ENCODE results near the gene ELN. TPM values are rescaled to one million over a fixed set of nuclear protein-coding genes. Genes with fewer than 3 reads are reported as not detected.
"Not testable (repeated sequence)": the region's sequence is repeated elsewhere in the genome, so short reads cannot be mapped to it uniquely, and the experiment has no call there.

ELN gene
- total RNA-seq (2014; rRNA removed; shearing (Covaris generic)): not detected in 2 replicates

GRCh38 chr7:74027683-74028320 is at the start of gene ELN:
Gene ELN (plus strand): TSS chr7:74028173. CDS start chr7:74028188, 15 bp downstream.
- no peak for DNase-seq (ENCODE audit: low spot score)

- DNase-seq (ENCODE audit: low spot score): peak; percentile 93
Measured at GRCh38 chr7:73978661-73979563, 49.1 kb upstream of the ELN start.

- DNase-seq (ENCODE audit: low spot score): not testable (repeated sequence)
Measured at GRCh38 chr7:73979656-73980055, 48.3 kb upstream of the ELN start.

- no peak for DNase-seq (ENCODE audit: low spot score)
Measured at GRCh38 chr7:73980206-73980605, 47.8 kb upstream of the ELN start.

- DNase-seq (ENCODE audit: low spot score): no peak
Measured at GRCh38 chr7:73981933-73982332, 46.0 kb upstream of the ELN start.

GRCh38 chr7:73983437-73984164 is 44.4 kb upstream of the ELN start:
- no peak for DNase-seq (ENCODE audit: low spot score)

GRCh38 chr7:73984481-73985205 is 43.3 kb upstream of the ELN start:
- DNase-seq (ENCODE audit: low spot score): no peak

- DNase-seq (ENCODE audit: low spot score): no peak
Measured at GRCh38 chr7:73985737-73986141, 42.2 kb upstream of the ELN start.

GRCh38 chr7:73986158-73986631 is 41.8 kb upstream of the ELN start:
- DNase-seq (ENCODE audit: low spot score): no peak

GRCh38 chr7:73987298-73987697 is 40.7 kb upstream of the ELN start:
- DNase-seq (ENCODE audit: low spot score): no peak

GRCh38 chr7:73988197-73988596 is 39.8 kb upstream of the ELN start:
- DNase-seq (ENCODE audit: low spot score): peak; percentile 41

GRCh38 chr7:73991522-73992100 is 36.4 kb upstream of the ELN start:
- DNase-seq (ENCODE audit: low spot score): no peak

- peak; percentile 54 for DNase-seq (ENCODE audit: low spot score)
Measured at GRCh38 chr7:73992101-73992562, 35.8 kb upstream of the ELN start.

- no peak for DNase-seq (ENCODE audit: low spot score)
Measured at GRCh38 chr7:73994023-73994422, 34.0 kb upstream of the ELN start.

GRCh38 chr7:73994761-73995160 is 33.2 kb upstream of the ELN start:
- DNase-seq (ENCODE audit: low spot score): no peak

GRCh38 chr7:73995330-73995729 is 32.6 kb upstream of the ELN start:
- no peak for DNase-seq (ENCODE audit: low spot score)

- DNase-seq (ENCODE audit: low spot score): no peak
Measured at GRCh38 chr7:73995821-73996511, 32.0 kb upstream of the ELN start.

GRCh38 chr7:73997056-73997455 is 30.9 kb upstream of the ELN start:
- no peak for DNase-seq (ENCODE audit: low spot score)

- no peak for DNase-seq (ENCODE audit: low spot score)
Measured at GRCh38 chr7:73999664-74000435, 28.1 kb upstream of the ELN start.

Measured in H4 (cell line).